ENCODE measurements around the gene MCRIP2. TPM values are rescaled to one million over a fixed set of nuclear protein-coding genes. Genes with fewer than 3 reads are reported as not detected.

The MCRIP2 gene
- total RNA-seq, 1 experiment from 2014 or later: 56.3 TPM

GRCh38 chr16:630249-630814 lies 11.3 kb upstream of the MCRIP2 start:
- BruUV-seq (replicated peaks): no TSS peak
- Mint-ChIP-seq H3K27me3 (ENCODE audit: unreplicated experiment) (no peaks in the 10 kb centered on the region), H3K4me1 (ENCODE audit: low read depth, unreplicated experiment) (no peaks in the 10 kb centered on the region), H3K4me3 (ENCODE audit: low read depth, unreplicated experiment) (no peak overlapping the region), H3K9me3 (ENCODE audit: low read depth, unreplicated experiment) (no peaks in the 10 kb centered on the region), H3K27ac (ENCODE audit: unreplicated experiment) (peak overlapping the region; percentile 50), H3K36me3 (ENCODE audit: insufficient read depth, unreplicated experiment) (peaks cover 81% of the 10 kb centered on the region)
- CTCF ChIA-PET: no interaction called here
- intact Hi-C loops (cut with micrococcal nuclease; ENCODE audit: unreplicated experiment): loop anchor here (10.0 kb wide), 1 partner anchor 106 kb away; the partner anchor contains the start of gene CAPN15
- no peak for TF ChIP-seq CTCF (IDR thresholded peaks at IDR 0.05; ENCODE audit: unreplicated experiment)
- DNase-seq: no peak

- TF ChIP-seq CTCF (IDR thresholded peaks at IDR 0.05; ENCODE audit: unreplicated experiment): no peak
- Mint-ChIP-seq H3K27ac (ENCODE audit: unreplicated experiment) (peak within 1 kb of the TSS; percentile 50), H3K4me1 (ENCODE audit: low read depth, unreplicated experiment) (no peaks in the 10 kb centered on the region), H3K27me3 (ENCODE audit: unreplicated experiment) (no peaks in the 10 kb centered on the region), H3K4me3 (ENCODE audit: low read depth, unreplicated experiment) (no peak within 1 kb of the TSS), H3K36me3 (ENCODE audit: insufficient read depth, unreplicated experiment) (peaks cover 87% of the 10 kb centered on the region), H3K9me3 (ENCODE audit: low read depth, unreplicated experiment) (no peaks in the 10 kb centered on the region)
- CTCF ChIA-PET: no interaction called here
- DNase-seq: peak; percentile 80
- BruUV-seq (replicated peaks): no TSS peak
- intact Hi-C loops (cut with micrococcal nuclease; ENCODE audit: unreplicated experiment): loop anchor here (10.0 kb wide), 1 partner anchor 106 kb away; the partner anchor contains the start of gene CAPN15
Measured at GRCh38 chr16:630815-631405, 10.7 kb upstream of the MCRIP2 start, which contains the start of gene WFIKKN1. WFIKKN1 (plus strand) TSS chr16:630985; CDS start chr16:631254, 269 bp downstream.

- Mint-ChIP-seq H3K27ac (ENCODE audit: unreplicated experiment) (no peak overlapping the region), H3K27me3 (ENCODE audit: unreplicated experiment) (no peaks in the 10 kb centered on the region), H3K36me3 (ENCODE audit: insufficient read depth, unreplicated experiment) (peaks cover 91% of the 10 kb centered on the region), H3K4me3 (ENCODE audit: low read depth, unreplicated experiment) (no peak overlapping the region), H3K9me3 (ENCODE audit: low read depth, unreplicated experiment) (no peaks in the 10 kb centered on the region), H3K4me1 (ENCODE audit: low read depth, unreplicated experiment) (peaks cover 6% of the 10 kb centered on the region)
- no TSS peak for BruUV-seq (replicated peaks)
- no peak for TF ChIP-seq CTCF (IDR thresholded peaks at IDR 0.05; ENCODE audit: unreplicated experiment)
- DNase-seq: no peak
- intact Hi-C loops (cut with micrococcal nuclease; ENCODE audit: unreplicated experiment): loop anchor here (10.0 kb wide), 1 partner anchor 107 kb away; the partner anchor contains the start of gene CAPN15
- CTCF ChIA-PET: no interaction called here
Measured at GRCh38 chr16:631808-632358, 9.7 kb upstream of the MCRIP2 start.

- no TSS peak for BruUV-seq (replicated peaks)
- intact Hi-C loops (cut with micrococcal nuclease; ENCODE audit: unreplicated experiment): loop anchor here (10.0 kb wide), 1 partner anchor 108 kb away; the partner anchor contains the start of gene CAPN15
- Mint-ChIP-seq H3K27me3 (ENCODE audit: unreplicated experiment) (no peaks in the 10 kb centered on the region), H3K4me3 (ENCODE audit: low read depth, unreplicated experiment) (no peak overlapping the region), H3K4me1 (ENCODE audit: low read depth, unreplicated experiment) (peaks cover 8% of the 10 kb centered on the region), H3K27ac (ENCODE audit: unreplicated experiment) (no peak overlapping the region), H3K9me3 (ENCODE audit: low read depth, unreplicated experiment) (no peaks in the 10 kb centered on the region), H3K36me3 (ENCODE audit: insufficient read depth, unreplicated experiment) (peaks cover 91% of the 10 kb centered on the region)
- no peak for DNase-seq
- CTCF ChIA-PET: no interaction called here
- no peak for TF ChIP-seq CTCF (IDR thresholded peaks at IDR 0.05; ENCODE audit: unreplicated experiment)
Measured at GRCh38 chr16:632486-633335, 8.9 kb upstream of the MCRIP2 start.
